Cardiac muscle cell (in vitro differentiated cells and primary cell): ENCODE measurements around the gene ARMH3. TPM values are rescaled to one million over a fixed set of nuclear protein-coding genes. Genes with fewer than 3 reads are reported as not detected.
A peak's percentile ranks its signal among the peaks of the same experiment; 100 is the strongest.
"Not testable (repeated sequence)": the region's sequence is repeated elsewhere in the genome, so short reads cannot be mapped to it uniquely, and the experiment has no call there.

ENCODE experiments used
- DNase-seq, 2 donors: peaks; one replicate each; pipeline versions ENCODE4 v3.0.0 to v3.0.0-alpha.2; 2010 to 2017; ENCODE audit warnings: low read depth in 1 of 2, low spot score in 1 of 2
- H3K27ac ChIP-seq: fragments of 200-600 bp; sonication (generic); 2 replicates; pipeline ENCODE4 v1.5.1; 2016
- H3K27me3 ChIP-seq: fragments of 200-600 bp; sonication (generic); 2 replicates; pipeline ENCODE4 v1.6.0; 2016; ENCODE audit warnings: control low read depth
- H3K36me3 ChIP-seq: fragments of 200-600 bp; sonication (generic); 2 replicates; pipeline ENCODE4 v1.5.1; 2016; ENCODE audit warnings: control low read depth
- H3K4me1 ChIP-seq: fragments of 200-600 bp; sonication (generic); 2 replicates; pipeline ENCODE4 v1.8.1; 2017; ENCODE audit warnings: low read depth, mild to moderate bottlenecking, mixed run types
- H3K4me3 ChIP-seq: fragments of 200-600 bp; sonication (generic); 2 replicates; pipeline ENCODE4 v1.5.1; 2016; ENCODE audit warnings: mild to moderate bottlenecking
- H3K9me3 ChIP-seq: fragments of 200-600 bp; sonication (generic); 2 replicates; pipeline ENCODE4 v1.5.1; 2017; ENCODE audit warnings: low read depth, mild to moderate bottlenecking, control low read depth
- CTCF ChIP-seq: IDR thresholded peaks from 2 replicates; pipeline ENCODE4 v1.5.1; 2012; ENCODE audit warnings: low read depth, mild to moderate bottlenecking, low read length
- polyA plus RNA-seq: library from polyadenylated mRNA; unstranded; fragments of >200 nt; fragmentation: Nextera tagmentation; extraction: Ambion mirVana; gene quantifications from 2 replicates; pipeline ENCODE4 v1.2.1, GENCODE V29; 2016
- total RNA-seq: library from RNA; depleted of rRNA; stranded (reverse); fragments of >200 nt; gene quantifications from 2 replicates; pipeline ENCODE4 v1.2.3, GENCODE V29; 2016

Gene ARMH3
- total and polyA plus RNA-seq, 2 experiments from 2014 or later, result 5.0 to 17.2 TPM

GRCh38 chr10:102064868-102065560 lies 9.0 kb upstream of the ARMH3 start, which contains the start of gene HPS6:
HPS6 (plus strand) TSS chr10:102065349; CDS start chr10:102065475, 126 bp downstream.
- no peaks in the 10 kb centered on the region for H3K9me3 ChIP-seq
- peak within 1 kb of the TSS; percentile 76 for H3K27ac ChIP-seq
- DNase-seq, result peak; percentile 95
- H3K36me3 ChIP-seq, result no peaks in the 10 kb centered on the region
- H3K4me1 ChIP-seq, result no peaks in the 10 kb centered on the region
- H3K4me3 ChIP-seq, result peak within 1 kb of the TSS; percentile 59
- peak; percentile 10 for TF ChIP-seq CTCF
- H3K27me3 ChIP-seq, result peaks cover 3% of the 10 kb centered on the region

- no peaks in the 10 kb centered on the region for H3K9me3 ChIP-seq
- H3K4me3 ChIP-seq, result no peak overlapping the region
- no peak overlapping the region for H3K27ac ChIP-seq
- H3K27me3 ChIP-seq, result peaks cover 3% of the 10 kb centered on the region
- no peaks in the 10 kb centered on the region for H3K36me3 ChIP-seq
- no peak for TF ChIP-seq CTCF
- DNase-seq, result no peak
- no peaks in the 10 kb centered on the region for H3K4me1 ChIP-seq
These were observed 8.5 kb upstream of the ARMH3 start for GRCh38 chr10:102064503-102064867.

- TF ChIP-seq CTCF, result no peak
- H3K4me3 ChIP-seq, result no peak overlapping the region
- peaks cover 3% of the 10 kb centered on the region for H3K27me3 ChIP-seq
- no peaks in the 10 kb centered on the region for H3K9me3 ChIP-seq
- DNase-seq, result no peak
- H3K27ac ChIP-seq, result no peak overlapping the region
- no peaks in the 10 kb centered on the region for H3K4me1 ChIP-seq
- no peaks in the 10 kb centered on the region for H3K36me3 ChIP-seq
These were observed 4.0 kb upstream of the ARMH3 start for GRCh38 chr10:102059987-102060386.

GRCh38 chr10:102054881-102055646 lies 909 bp downstream of the ARMH3 start:
- H3K9me3 ChIP-seq, DNase-seq, H3K36me3 ChIP-seq, H3K27me3 ChIP-seq, H3K4me1 ChIP-seq: not testable (repeated sequence)
- Histone ChIP-seq H3K27ac (peak overlapping the region; percentile 92), H3K4me3 (peak overlapping the region; percentile 64)

GRCh38 chr10:102046095-102046494 lies 9.9 kb downstream of the ARMH3 start:
- DNase-seq, result no peak
- H3K27ac ChIP-seq, result no peak overlapping the region
- H3K4me1 ChIP-seq, result peaks cover 9% of the 10 kb centered on the region
- no peak for TF ChIP-seq CTCF
- H3K36me3 ChIP-seq, result no peaks in the 10 kb centered on the region
- H3K9me3 ChIP-seq, result no peaks in the 10 kb centered on the region
- H3K4me3 ChIP-seq, result no peak overlapping the region
- H3K27me3 ChIP-seq, result no peaks in the 10 kb centered on the region

GRCh38 chr10:102045292-102045691 lies 10.7 kb downstream of the ARMH3 start:
- TF ChIP-seq CTCF, result no peak
- no peaks in the 10 kb centered on the region for H3K9me3 ChIP-seq
- no peak overlapping the region for H3K27ac ChIP-seq
- peaks cover 9% of the 10 kb centered on the region for H3K4me1 ChIP-seq
- H3K36me3 ChIP-seq, result no peaks in the 10 kb centered on the region
- no peaks in the 10 kb centered on the region for H3K27me3 ChIP-seq
- H3K4me3 ChIP-seq, result no peak overlapping the region
- no peak for DNase-seq
